ENCODE data around the gene AHSG.

- no peak for TF ChIP-seq EZH2 (IDR thresholded peaks at IDR 0.05; ENCODE audit: low read depth, unreplicated experiment)
- TF ChIP-seq POLR2AphosphoS5 (IDR thresholded peaks at IDR 0.05; ENCODE audit: low read depth): no peak
- TF ChIP-seq, protein P1, sequence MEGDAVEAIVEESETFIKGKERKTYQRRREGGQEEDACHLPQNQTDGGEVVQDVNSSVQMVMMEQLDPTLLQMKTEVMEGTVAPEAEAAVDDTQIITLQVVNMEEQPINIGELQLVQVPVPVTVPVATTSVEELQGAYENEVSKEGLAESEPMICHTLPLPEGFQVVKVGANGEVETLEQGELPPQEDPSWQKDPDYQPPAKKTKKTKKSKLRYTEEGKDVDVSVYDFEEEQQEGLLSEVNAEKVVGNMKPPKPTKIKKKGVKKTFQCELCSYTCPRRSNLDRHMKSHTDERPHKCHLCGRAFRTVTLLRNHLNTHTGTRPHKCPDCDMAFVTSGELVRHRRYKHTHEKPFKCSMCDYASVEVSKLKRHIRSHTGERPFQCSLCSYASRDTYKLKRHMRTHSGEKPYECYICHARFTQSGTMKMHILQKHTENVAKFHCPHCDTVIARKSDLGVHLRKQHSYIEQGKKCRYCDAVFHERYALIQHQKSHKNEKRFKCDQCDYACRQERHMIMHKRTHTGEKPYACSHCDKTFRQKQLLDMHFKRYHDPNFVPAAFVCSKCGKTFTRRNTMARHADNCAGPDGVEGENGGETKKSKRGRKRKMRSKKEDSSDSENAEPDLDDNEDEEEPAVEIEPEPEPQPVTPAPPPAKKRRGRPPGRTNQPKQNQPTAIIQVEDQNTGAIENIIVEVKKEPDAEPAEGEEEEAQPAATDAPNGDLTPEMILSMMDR (conservative IDR thresholded peaks at IDR 0.05; ENCODE audit: low read depth in 2 of 2): no peak
- no peak for TF ChIP-seq CREB1 (CRISPR knock-in tag; IDR thresholded peaks at IDR 0.05; ENCODE audit: low read depth)
- TF ChIP-seq EZH2phosphoT487 (IDR thresholded peaks at IDR 0.05; ENCODE audit: unreplicated experiment): no peak
- TF ChIP-seq, protein P2, sequence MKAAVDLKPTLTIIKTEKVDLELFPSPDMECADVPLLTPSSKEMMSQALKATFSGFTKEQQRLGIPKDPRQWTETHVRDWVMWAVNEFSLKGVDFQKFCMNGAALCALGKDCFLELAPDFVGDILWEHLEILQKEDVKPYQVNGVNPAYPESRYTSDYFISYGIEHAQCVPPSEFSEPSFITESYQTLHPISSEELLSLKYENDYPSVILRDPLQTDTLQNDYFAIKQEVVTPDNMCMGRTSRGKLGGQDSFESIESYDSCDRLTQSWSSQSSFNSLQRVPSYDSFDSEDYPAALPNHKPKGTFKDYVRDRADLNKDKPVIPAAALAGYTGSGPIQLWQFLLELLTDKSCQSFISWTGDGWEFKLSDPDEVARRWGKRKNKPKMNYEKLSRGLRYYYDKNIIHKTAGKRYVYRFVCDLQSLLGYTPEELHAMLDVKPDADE (IDR thresholded peaks at IDR 0.05): no peak
- no peak for TF ChIP-seq REST (IDR thresholded peaks at IDR 0.05; ENCODE audit: unreplicated experiment)
- TF ChIP-seq NANOG (IDR thresholded peaks at IDR 0.05; ENCODE audit: borderline replicate concordance): no peak
These were observed 12.0 kb upstream of the AHSG start for GRCh38 chr3:186600896-186601295.
